Measurements from ENCODE around the gene KDM4C.

KDM4C gene

GRCh38 chr9:7161469-7161868 is 403.7 kb downstream of the KDM4C start:
- TF ChIP-seq POLR2AphosphoS5 (IDR thresholded peaks at IDR 0.05; ENCODE audit: low read depth, low read length) (no peak), TAF1 (IDR thresholded peaks at IDR 0.05; ENCODE audit: borderline replicate concordance, low read depth, low read length) (no peak), POLR2A (IDR thresholded peaks at IDR 0.05; ENCODE audit: low read depth, low read length) (no peak)
- FAIRE-seq, result no peak
- DNase-seq (ENCODE audit: insufficient read length), result no peak

GRCh38 chr9:7163932-7164331 is 406.2 kb downstream of the KDM4C start:
- FAIRE-seq (no peak), DNase-seq (ENCODE audit: insufficient read length) (no peak)

GRCh38 chr9:7164440-7165330 is 406.9 kb downstream of the KDM4C start:
- FAIRE-seq (no peak), DNase-seq (ENCODE audit: insufficient read length) (no peak)
- no peak for TF ChIP-seq POLR2AphosphoS5 (IDR thresholded peaks at IDR 0.05; ENCODE audit: low read depth, low read length)
- TF ChIP-seq POLR2A (IDR thresholded peaks at IDR 0.05; ENCODE audit: low read depth, low read length), result no peak
- TF ChIP-seq TAF1 (IDR thresholded peaks at IDR 0.05; ENCODE audit: borderline replicate concordance, low read depth, low read length), result no peak

More at GRCh38 chr9:7163932-7164331, 406.2 kb downstream of the KDM4C start:
- TF ChIP-seq TAF1 (IDR thresholded peaks at IDR 0.05; ENCODE audit: borderline replicate concordance, low read depth, low read length) (no peak), POLR2A (IDR thresholded peaks at IDR 0.05; ENCODE audit: low read depth, low read length) (no peak), POLR2AphosphoS5 (IDR thresholded peaks at IDR 0.05; ENCODE audit: low read depth, low read length) (no peak)

- FAIRE-seq, result no peak
- TF ChIP-seq TAF1 (IDR thresholded peaks at IDR 0.05; ENCODE audit: borderline replicate concordance, low read depth, low read length) (no peak), POLR2AphosphoS5 (IDR thresholded peaks at IDR 0.05; ENCODE audit: low read depth, low read length) (no peak), POLR2A (IDR thresholded peaks at IDR 0.05; ENCODE audit: low read depth, low read length) (no peak)
- DNase-seq (ENCODE audit: insufficient read length), result no peak
Observed at GRCh38 chr9:7165331-7165975, 407.7 kb downstream of the KDM4C start.

- DNase-seq (ENCODE audit: insufficient read length) (no peak), FAIRE-seq (no peak)
- TF ChIP-seq POLR2A (IDR thresholded peaks at IDR 0.05; ENCODE audit: low read depth, low read length) (no peak), POLR2AphosphoS5 (IDR thresholded peaks at IDR 0.05; ENCODE audit: low read depth, low read length) (no peak), TAF1 (IDR thresholded peaks at IDR 0.05; ENCODE audit: borderline replicate concordance, low read depth, low read length) (no peak)
Observed at GRCh38 chr9:7166074-7166473, 408.3 kb downstream of the KDM4C start.

GRCh38 chr9:7169717-7170389 is 412.1 kb downstream of the KDM4C start:
- no peak for DNase-seq (ENCODE audit: insufficient read length)
- TF ChIP-seq POLR2A (IDR thresholded peaks at IDR 0.05; ENCODE audit: low read depth, low read length) (no peak), TAF1 (IDR thresholded peaks at IDR 0.05; ENCODE audit: borderline replicate concordance, low read depth, low read length) (no peak), POLR2AphosphoS5 (IDR thresholded peaks at IDR 0.05; ENCODE audit: low read depth, low read length) (no peak)
- no peak for FAIRE-seq

- TF ChIP-seq TAF1 (IDR thresholded peaks at IDR 0.05; ENCODE audit: borderline replicate concordance, low read depth, low read length) (no peak), POLR2A (IDR thresholded peaks at IDR 0.05; ENCODE audit: low read depth, low read length) (no peak), POLR2AphosphoS5 (IDR thresholded peaks at IDR 0.05; ENCODE audit: low read depth, low read length) (no peak)
- no peak for DNase-seq (ENCODE audit: insufficient read length)
- FAIRE-seq, result no peak
Observed at GRCh38 chr9:7171396-7172153, 413.8 kb downstream of the KDM4C start.

- no peak for TF ChIP-seq TAF1 (IDR thresholded peaks at IDR 0.05; ENCODE audit: borderline replicate concordance, low read depth, low read length)
- TF ChIP-seq POLR2A (IDR thresholded peaks at IDR 0.05; ENCODE audit: low read depth, low read length), result no peak
- no peak for TF ChIP-seq POLR2AphosphoS5 (IDR thresholded peaks at IDR 0.05; ENCODE audit: low read depth, low read length)
- DNase-seq (ENCODE audit: insufficient read length) (no peak), FAIRE-seq (no peak)
Observed at GRCh38 chr9:7172154-7173115, 414.7 kb downstream of the KDM4C start.

GRCh38 chr9:7173139-7173538 is 415.4 kb downstream of the KDM4C start:
- TF ChIP-seq TAF1 (IDR thresholded peaks at IDR 0.05; ENCODE audit: borderline replicate concordance, low read depth, low read length) (no peak), POLR2AphosphoS5 (IDR thresholded peaks at IDR 0.05; ENCODE audit: low read depth, low read length) (no peak), POLR2A (IDR thresholded peaks at IDR 0.05; ENCODE audit: low read depth, low read length) (no peak)
- no peak for FAIRE-seq
- no peak for DNase-seq (ENCODE audit: insufficient read length)

GRCh38 chr9:7174301-7174700 is 416.5 kb downstream of the KDM4C start:
- TF ChIP-seq POLR2AphosphoS5 (IDR thresholded peaks at IDR 0.05; ENCODE audit: low read depth, low read length) (no peak), TAF1 (IDR thresholded peaks at IDR 0.05; ENCODE audit: borderline replicate concordance, low read depth, low read length) (no peak), POLR2A (IDR thresholded peaks at IDR 0.05; ENCODE audit: low read depth, low read length) (no peak)
- FAIRE-seq (no peak), DNase-seq (ENCODE audit: insufficient read length) (no peak)
